CD4-positive, CD25-positive, alpha-beta regulatory T cell (primary cell): Measurements from ENCODE around the gene SLC6A13. TPM values are rescaled to one million over a fixed set of nuclear protein-coding genes. Genes with fewer than 3 reads are reported as not detected.
A peak's percentile ranks its signal among the peaks of the same experiment; 100 is the strongest.

Experiments
- ATAC-seq, 2 donors: fragments of 150-1000 bp; cut with Tn5 transposase; one replicate each; pipeline ENCODE4 v1.10.0; 2021; ENCODE audit warnings: low read depth in 2 of 2, moderate number of reproducible peaks in 2 of 2, moderate library complexity in 1 of 2
- DNase-seq, 3 donors: peaks; one replicate each; pipeline versions ENCODE4 v3.0.0 to v3.0.0-alpha.2; 2012 to 2022; ENCODE audit warnings: mixed read lengths in 1 of 3
- H3K27ac ChIP-seq: one replicate; pipeline ENCODE4 v1.7.0; 2013; ENCODE audit warnings: mild to moderate bottlenecking, low read length; ENCODE audit not compliant: insufficient read depth, poor library complexity, severe bottlenecking
- H3K27me3 ChIP-seq: one replicate; pipeline ENCODE4 v1.7.0; 2013; ENCODE audit warnings: low read length; ENCODE audit not compliant: control insufficient read depth, insufficient read depth
- H3K36me3 ChIP-seq: one replicate; pipeline ENCODE4 v1.7.0; 2013; ENCODE audit warnings: mild to moderate bottlenecking, low read length, moderate library complexity; ENCODE audit not compliant: control insufficient read depth, insufficient read depth
- H3K4me1 ChIP-seq: 2 replicates; pipeline ENCODE4 v1.7.0; 2013; ENCODE audit warnings: mild to moderate bottlenecking, low read length; ENCODE audit not compliant: insufficient read depth, control insufficient read depth, poor library complexity, severe bottlenecking
- H3K4me3 ChIP-seq: one replicate; pipeline ENCODE4 v1.7.0; 2013; ENCODE audit warnings: low read depth, mild to moderate bottlenecking, low read length, moderate library complexity
- H3K9me3 ChIP-seq, 2 experiments: 1 replicate in 1 of 2; 2 replicates in 1 of 2; pipeline ENCODE4 v1.7.0; 2013; ENCODE audit warnings: low read length in 2 of 2, mild to moderate bottlenecking in 1 of 2, moderate library complexity in 1 of 2; ENCODE audit not compliant: control insufficient read depth in 2 of 2
- H3K27ac Mint-ChIP-seq, 3 donors: one replicate each; pipeline ENCODE4 v1.8.0; 2020 to 2022; ENCODE audit warnings: mild to moderate bottlenecking in 3 of 3, mixed read lengths in 3 of 3, moderate library complexity in 2 of 3
- H3K27me3 Mint-ChIP-seq: one replicate; pipeline ENCODE4 v1.8.0; 2022; ENCODE audit warnings: mild to moderate bottlenecking, mixed read lengths
- H3K36me3 Mint-ChIP-seq: one replicate; pipeline ENCODE4 v1.8.0; 2020; ENCODE audit warnings: mixed read lengths
- H3K4me1 Mint-ChIP-seq, 4 donors: one replicate each; pipeline ENCODE4 v1.8.0; 2020 to 2022; ENCODE audit warnings: mixed read lengths in 4 of 4, mild to moderate bottlenecking in 1 of 4
- H3K4me3 Mint-ChIP-seq, 4 donors: one replicate each; pipeline ENCODE4 v1.8.0; 2020 to 2022; ENCODE audit warnings: mild to moderate bottlenecking in 4 of 4, mixed read lengths in 4 of 4, moderate library complexity in 3 of 4
- H3K9me3 Mint-ChIP-seq, 7 donors: one replicate each; pipeline ENCODE4 v1.8.0; 2020 to 2022; ENCODE audit warnings: mixed read lengths in 7 of 7, mild to moderate bottlenecking in 3 of 7, moderate library complexity in 2 of 7
- polyA plus RNA-seq, 4 donors: library from polyadenylated mRNA; unstranded; fragments of 300-500 nt; fragmentation: Illumina TruSeq; gene quantifications; one replicate each; pipeline ENCODE4 v1.2.3, GENCODE V29; 2021
- total RNA-seq: library from RNA; stranded (reverse); gene quantifications from one replicate; pipeline ENCODE4 v1.2.3, GENCODE V29; 2022

Gene SLC6A13
- total and polyA plus RNA-seq, 5 donors from 2014 or later = 0.49 TPM; not detected in 4

- H3K4me1 Mint-ChIP-seq = no peaks in the 10 kb centered on the region
- no peak overlapping the region for H3K27ac Mint-ChIP-seq
- no peak for DNase-seq
- no peak overlapping the region for H3K4me3 Mint-ChIP-seq
- H3K4me3 ChIP-seq = no peak overlapping the region
- no peaks in the 10 kb centered on the region for H3K36me3 ChIP-seq
- no peaks in the 10 kb centered on the region for H3K27me3 ChIP-seq
- no peak for ATAC-seq
- no peaks in the 10 kb centered on the region for H3K9me3 ChIP-seq
- H3K4me1 ChIP-seq = no peaks in the 10 kb centered on the region
- no peak overlapping the region for H3K27ac ChIP-seq
- H3K9me3 Mint-ChIP-seq = peaks cover 0 to 2% (median 0%) of the 10 kb centered on the region in 7 donors
- H3K36me3 Mint-ChIP-seq = no peaks in the 10 kb centered on the region
- H3K27me3 Mint-ChIP-seq = peaks cover 15% of the 10 kb centered on the region
These were observed 67.5 kb downstream of the SLC6A13 start for GRCh38 chr12:195156-195555.

- Mint-ChIP-seq H3K4me3 (no peak overlapping the region), H3K9me3 (peaks cover 0 to 3% (median 0%) of the 10 kb centered on the region in 7 donors), H3K36me3 (no peaks in the 10 kb centered on the region), H3K4me1 (peaks cover 0 to under 1% (median 0%) of the 10 kb centered on the region in 4 donors), H3K27me3 (peaks cover 15% of the 10 kb centered on the region), H3K27ac (no peak overlapping the region)
- no peaks in the 10 kb centered on the region for H3K27me3 ChIP-seq
- DNase-seq (no peak), ATAC-seq (no peak)
- H3K4me1 ChIP-seq = peaks cover 2% of the 10 kb centered on the region
- no peak overlapping the region for H3K27ac ChIP-seq
- no peaks in the 10 kb centered on the region for H3K9me3 ChIP-seq
- H3K36me3 ChIP-seq = no peaks in the 10 kb centered on the region
- H3K4me3 ChIP-seq = no peak overlapping the region
These were observed 68.4 kb downstream of the SLC6A13 start for GRCh38 chr12:194276-194675.

- no peaks in the 10 kb centered on the region for H3K36me3 ChIP-seq
- no peak overlapping the region for H3K4me3 ChIP-seq
- peaks cover 9% of the 10 kb centered on the region for H3K4me1 ChIP-seq
- no peak overlapping the region for H3K27ac Mint-ChIP-seq
- ATAC-seq = no peak
- peaks cover 0 to 6% (median 0%) of the 10 kb centered on the region in 4 donors for H3K4me1 Mint-ChIP-seq
- no peak overlapping the region for H3K27ac ChIP-seq
- no peak overlapping the region for H3K4me3 Mint-ChIP-seq
- no peak for DNase-seq
- H3K27me3 Mint-ChIP-seq = peaks cover 15% of the 10 kb centered on the region
- H3K9me3 Mint-ChIP-seq = peaks cover 0 to 3% (median 0%) of the 10 kb centered on the region in 7 donors
- no peaks in the 10 kb centered on the region for H3K9me3 ChIP-seq
- H3K27me3 ChIP-seq = no peaks in the 10 kb centered on the region
- H3K36me3 Mint-ChIP-seq = no peaks in the 10 kb centered on the region
These were observed 69.4 kb downstream of the SLC6A13 start for GRCh38 chr12:193261-193660.

- no peak overlapping the region for H3K4me3 Mint-ChIP-seq
- peaks cover 9% of the 10 kb centered on the region for H3K4me1 ChIP-seq
- no peak for ATAC-seq
- H3K27me3 Mint-ChIP-seq = peaks cover 16% of the 10 kb centered on the region
- H3K36me3 Mint-ChIP-seq = no peaks in the 10 kb centered on the region
- H3K9me3 Mint-ChIP-seq = peaks cover 0 to 2% (median 0%) of the 10 kb centered on the region in 7 donors
- H3K4me3 ChIP-seq = no peak overlapping the region
- no peak overlapping the region for H3K27ac ChIP-seq
- H3K36me3 ChIP-seq = no peaks in the 10 kb centered on the region
- H3K9me3 ChIP-seq = no peaks in the 10 kb centered on the region
- DNase-seq = no peak
- no peak overlapping the region for H3K27ac Mint-ChIP-seq
- H3K4me1 Mint-ChIP-seq = peaks cover 0 to 6% (median 0%) of the 10 kb centered on the region in 4 donors
- no peaks in the 10 kb centered on the region for H3K27me3 ChIP-seq
These were observed 71.1 kb downstream of the SLC6A13 start for GRCh38 chr12:191541-191940.

GRCh38 chr12:190881-191280 is 71.8 kb downstream of the SLC6A13 start:
- Mint-ChIP-seq H3K9me3 (peaks cover 0 to 2% (median 0%) of the 10 kb centered on the region in 7 donors), H3K27me3 (peaks cover 20% of the 10 kb centered on the region), H3K4me3 (no peak overlapping the region), H3K36me3 (no peaks in the 10 kb centered on the region), H3K4me1 (peaks cover 0 to 6% (median 0%) of the 10 kb centered on the region in 4 donors), H3K27ac (no peak overlapping the region)
- DNase-seq (no peak), ATAC-seq (no peak)
- Histone ChIP-seq H3K27ac (no peak overlapping the region), H3K4me3 (no peak overlapping the region), H3K36me3 (no peaks in the 10 kb centered on the region), H3K27me3 (no peaks in the 10 kb centered on the region), H3K9me3 (no peaks in the 10 kb centered on the region), H3K4me1 (peaks cover 9% of the 10 kb centered on the region)

GRCh38 chr12:189622-189962 is 73.0 kb downstream of the SLC6A13 start:
- DNase-seq (no peak), ATAC-seq (no peak)
- Mint-ChIP-seq H3K27me3 (peaks cover 20% of the 10 kb centered on the region), H3K4me3 (peak overlapping the region in 1 of 4 donors; percentile 72), H3K27ac (no peak overlapping the region), H3K9me3 (peaks cover 0 to 2% (median 0%) of the 10 kb centered on the region in 7 donors), H3K36me3 (no peaks in the 10 kb centered on the region), H3K4me1 (peaks cover 0 to 6% (median 0%) of the 10 kb centered on the region in 4 donors)
- Histone ChIP-seq H3K4me3 (no peak overlapping the region), H3K4me1 (peaks cover 9% of the 10 kb centered on the region), H3K27ac (no peak overlapping the region), H3K36me3 (no peaks in the 10 kb centered on the region), H3K27me3 (no peaks in the 10 kb centered on the region), H3K9me3 (no peaks in the 10 kb centered on the region)

- Mint-ChIP-seq H3K4me1 (peaks cover 0 to 6% (median 0%) of the 10 kb centered on the region in 4 donors), H3K27ac (no peak overlapping the region), H3K9me3 (peaks cover 0 to 2% (median 0%) of the 10 kb centered on the region in 7 donors), H3K27me3 (peaks cover 20% of the 10 kb centered on the region), H3K36me3 (no peaks in the 10 kb centered on the region), H3K4me3 (peak overlapping the region in 2 of 4 donors; percentile 80 to 87)
- H3K36me3 ChIP-seq = no peaks in the 10 kb centered on the region
- H3K9me3 ChIP-seq = no peaks in the 10 kb centered on the region
- peaks cover 9% of the 10 kb centered on the region for H3K4me1 ChIP-seq
- H3K4me3 ChIP-seq = no peak overlapping the region
- DNase-seq = peak in 2 of 3 donors; percentile 18 to 41
- peak; percentile 38 to 59 for ATAC-seq
- no peak overlapping the region for H3K27ac ChIP-seq
- H3K27me3 ChIP-seq = no peaks in the 10 kb centered on the region
These were observed 73.6 kb downstream of the SLC6A13 start for GRCh38 chr12:188910-189621.
